Stimulated activated CD4-positive, alpha-beta T cell treated with anti-CD3 and anti-CD28 coated beads, TNF-alpha, amount 100 ng/mL, for 1 hour (primary cell): ENCODE results near the gene MFGE8.
"Not testable (repeated sequence)": the region's sequence is repeated elsewhere in the genome, so short reads cannot be mapped to it uniquely, and the experiment has no call there.

Experiments used
- DNase-seq, 3 donors: peaks; one replicate each; pipeline ENCODE4 v3.0.0-alpha.2; 2020; ENCODE audit warnings: low read depth in 3 of 3, low spot score in 1 of 3

MFGE8 gene

GRCh38 chr15:88913017-88913849, at the start of gene MFGE8:
TSS of gene MFGE8 (minus strand) at chr15:88913379. CDS start at chr15:88913319, 60 bp downstream.
- DNase-seq = peak in 2 of 3 donors; percentile 40 to 58

- DNase-seq = no peak
Observed at GRCh38 chr15:88959445-88959844, 46.3 kb upstream of the MFGE8 start.

- DNase-seq = no peak
Observed at GRCh38 chr15:88956906-88957305, 43.7 kb upstream of the MFGE8 start.

- no peak for DNase-seq
Observed at GRCh38 chr15:88956263-88956662, 43.1 kb upstream of the MFGE8 start.

GRCh38 chr15:88954431-88955277, 41.5 kb upstream of the MFGE8 start:
- no peak for DNase-seq

GRCh38 chr15:88950600-88951160, 37.5 kb upstream of the MFGE8 start:
- DNase-seq = no peak

- DNase-seq = no peak
Observed at GRCh38 chr15:88949734-88950400, 36.7 kb upstream of the MFGE8 start.

GRCh38 chr15:88940110-88940675, 27.0 kb upstream of the MFGE8 start:
- DNase-seq = no peak

- DNase-seq = no peak
Observed at GRCh38 chr15:88939486-88939806, 26.3 kb upstream of the MFGE8 start.

- DNase-seq = no peak
Observed at GRCh38 chr15:88938802-88939485, 25.8 kb upstream of the MFGE8 start.

GRCh38 chr15:88934449-88934848, 21.3 kb upstream of the MFGE8 start:
- not testable (repeated sequence) for DNase-seq

- no peak for DNase-seq
Observed at GRCh38 chr15:88932875-88933330, 19.7 kb upstream of the MFGE8 start.

- no peak for DNase-seq
Observed at GRCh38 chr15:88932271-88932874, 19.2 kb upstream of the MFGE8 start.

- DNase-seq = no peak
Observed at GRCh38 chr15:88930579-88930978, 17.4 kb upstream of the MFGE8 start.

GRCh38 chr15:88929358-88930098, 16.3 kb upstream of the MFGE8 start:
- not testable (repeated sequence) for DNase-seq

- DNase-seq = not testable (repeated sequence)
Observed at GRCh38 chr15:88928192-88928591, 15.0 kb upstream of the MFGE8 start.

GRCh38 chr15:88925648-88926047, 12.5 kb upstream of the MFGE8 start:
- DNase-seq = not testable (repeated sequence)

- DNase-seq = not testable (repeated sequence)
Observed at GRCh38 chr15:88920892-88921435, 7.8 kb upstream of the MFGE8 start.
